Measurements from ENCODE around the gene GRHL3. TPM values are rescaled to one million over a fixed set of nuclear protein-coding genes. Genes with fewer than 3 reads are reported as not detected.

The GRHL3 gene
- polyA plus RNA-seq, 4 donors, result 2.1 to 12.1 (median 4.9) TPM

DNA sequence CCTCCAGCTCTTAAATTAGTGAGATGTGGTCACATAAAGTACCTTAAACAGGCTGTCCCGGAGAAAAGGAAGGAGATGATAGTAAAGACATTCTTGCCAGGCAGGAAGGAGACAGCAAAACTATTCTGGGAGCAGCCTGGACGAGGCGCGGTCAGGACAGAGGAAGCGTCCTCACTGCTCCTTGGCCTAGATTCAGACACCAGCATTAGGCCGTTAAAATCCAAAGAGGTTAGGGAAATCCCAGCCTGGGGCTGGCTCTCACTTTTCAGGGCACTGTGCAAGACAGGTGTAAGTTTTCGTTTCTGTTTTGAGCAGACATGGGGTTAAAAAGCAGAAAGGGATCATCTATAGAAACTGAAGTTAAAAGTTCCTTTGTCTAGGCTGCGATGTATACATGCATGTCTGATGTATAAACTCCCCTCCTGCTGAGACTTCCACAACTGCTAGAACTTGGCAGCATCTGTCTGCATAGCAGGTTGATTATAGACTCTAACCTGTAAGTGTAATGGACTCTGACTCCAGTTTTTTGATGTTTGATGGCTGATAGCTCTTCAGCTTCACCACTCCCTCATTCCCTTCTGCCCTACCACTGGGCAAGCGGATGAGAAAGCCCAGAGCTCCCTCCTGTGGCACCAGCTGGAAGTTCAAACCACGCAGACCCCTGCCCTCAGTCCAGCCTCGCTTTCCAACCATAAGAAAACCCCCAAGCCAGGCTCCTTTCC is 72.9 kb downstream of the GRHL3 start:
- no peak for DNase-seq (ENCODE audit: low read depth in 4 of 4, low spot score in 3 of 4)

DNA sequence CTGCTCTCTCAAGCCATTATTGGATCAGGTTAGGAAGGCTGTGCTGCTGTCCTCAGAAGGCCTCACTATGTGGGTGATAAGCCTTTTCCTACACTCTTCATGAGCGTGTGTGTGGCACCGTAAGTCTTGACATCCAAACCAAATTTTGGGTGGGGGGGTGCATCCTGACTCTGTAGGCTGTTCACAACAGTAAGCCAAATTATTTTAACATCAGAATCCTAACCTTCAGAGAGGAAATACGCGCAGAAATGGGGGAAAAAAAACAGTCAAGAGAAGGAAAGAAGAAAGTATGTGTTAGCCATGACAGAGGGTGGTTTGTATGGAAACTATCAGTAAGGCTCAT is 73.4 kb downstream of the GRHL3 start:
- no peak for DNase-seq (ENCODE audit: low read depth in 4 of 4, low spot score in 3 of 4)

DNA sequence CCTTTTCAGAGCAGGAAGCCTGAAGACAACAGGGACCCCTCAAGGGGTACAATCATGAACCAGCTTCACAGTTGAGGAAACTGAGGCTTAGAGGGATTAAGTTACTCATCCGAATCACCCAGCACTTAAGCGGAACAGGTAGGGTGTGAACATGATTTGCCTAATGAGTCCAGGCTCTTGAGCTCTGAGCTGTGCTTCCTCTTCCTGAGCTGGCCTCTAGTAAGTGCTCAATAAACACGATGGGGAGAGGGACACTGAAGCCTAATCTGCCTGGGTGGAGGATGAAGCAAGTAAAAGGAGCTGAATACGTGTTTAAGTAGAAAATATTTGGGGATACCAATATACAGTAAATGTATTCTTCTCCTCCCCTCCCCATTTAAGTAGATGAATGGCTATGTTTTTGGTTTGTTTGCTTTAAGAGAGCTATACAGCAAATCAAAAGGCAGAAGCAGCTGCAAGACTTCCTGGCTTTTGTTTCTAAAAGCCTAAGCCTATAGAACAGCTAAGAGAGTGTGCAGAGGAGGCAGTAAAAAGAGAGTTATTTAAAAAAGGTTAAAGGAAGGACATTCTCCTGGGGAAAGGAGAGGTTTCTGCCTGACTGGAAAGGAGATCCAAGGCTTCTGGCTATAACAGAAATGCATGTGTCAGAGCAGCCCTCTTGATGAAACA is 74.0 kb downstream of the GRHL3 start:
- DNase-seq (ENCODE audit: low read depth in 4 of 4, low spot score in 3 of 4), result no peak

DNA sequence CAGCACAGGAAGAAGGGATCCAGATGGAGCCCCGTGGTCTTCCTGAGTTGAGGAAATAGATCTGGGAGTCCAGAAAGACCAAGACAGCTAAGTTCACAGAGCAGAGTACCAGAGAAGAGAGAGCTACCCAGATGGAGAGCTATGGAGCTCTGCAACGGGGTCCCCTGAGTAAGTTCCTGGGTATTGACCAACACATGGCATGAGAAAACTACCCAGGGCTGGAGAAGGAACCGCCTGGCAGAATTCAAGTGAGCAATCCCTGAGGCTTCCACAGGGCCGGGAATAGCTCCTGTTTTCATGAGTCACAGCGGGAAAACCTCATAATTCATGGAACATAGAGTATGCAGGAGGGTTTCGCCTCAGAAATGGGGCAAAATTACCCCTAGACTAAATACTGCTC is 74.7 kb downstream of the GRHL3 start:
- no peak for DNase-seq (ENCODE audit: low read depth in 4 of 4, low spot score in 3 of 4)

DNA sequence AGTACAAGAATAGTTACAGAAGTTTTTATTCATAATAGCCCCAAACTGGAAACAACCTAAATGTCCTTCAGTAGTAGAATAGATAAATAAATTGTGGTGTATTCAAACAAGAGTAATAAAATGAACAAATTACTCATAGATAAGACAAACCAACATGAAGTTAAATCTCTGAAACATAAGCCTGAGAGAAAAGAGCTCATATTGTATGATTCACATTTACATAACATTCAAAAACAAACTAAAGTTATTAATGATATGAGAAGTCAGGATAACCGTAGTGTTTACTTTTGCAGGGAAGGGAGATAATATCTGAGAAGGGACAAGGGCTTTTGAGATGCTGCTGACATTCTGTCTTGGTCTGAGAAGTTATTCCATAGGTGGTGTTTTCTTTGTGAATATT is 80.9 kb downstream of the GRHL3 start:
- no peak for DNase-seq (ENCODE audit: low read depth in 4 of 4, low spot score in 3 of 4)

DNA sequence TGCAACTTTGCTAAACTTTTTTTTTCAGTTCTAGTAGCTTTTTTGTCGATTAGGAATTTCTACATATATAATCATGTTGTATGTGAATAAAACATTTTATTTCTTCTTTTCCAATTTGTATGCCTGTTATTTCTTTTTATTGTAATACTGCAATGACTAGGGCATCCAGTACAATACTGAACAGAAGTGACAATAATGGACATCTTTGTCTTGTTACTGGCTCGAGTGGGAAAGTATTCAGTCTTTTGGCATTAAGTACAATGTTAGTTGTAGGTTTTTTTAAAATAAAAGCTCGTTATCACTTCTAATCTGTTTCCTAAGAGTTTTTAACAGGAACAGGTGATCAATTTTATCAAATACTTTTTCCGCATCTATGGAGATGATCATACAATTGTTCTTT is 84.6 kb downstream of the GRHL3 start:
- no peak for DNase-seq (ENCODE audit: low read depth in 4 of 4, low spot score in 3 of 4)

Other genes starting within 250 kb of the GRHL3 start
- 10 to 100 TPM; 21.5 to 27.1 (median 22.8) TPM for gene MYOM3, start 207.2 kb upstream of the GRHL3 start, polyA plus RNA-seq (ENCODE audit: insufficient read length in 4 of 4)
- 1 to 10 TPM; 2.9 to 4.8 (median 3.4) TPM for gene IL22RA1, start 176.2 kb upstream of the GRHL3 start, polyA plus RNA-seq (ENCODE audit: insufficient read length in 4 of 4)
- 1 to 10 TPM; 3.9 to 7.0 (median 5.1) TPM for gene IFNLR1, start 132.1 kb upstream of the GRHL3 start, polyA plus RNA-seq (ENCODE audit: insufficient read length in 4 of 4)
- 10 to 100 TPM; 10.3 to 13.6 (median 12.1) TPM for gene STPG1, start 94.4 kb downstream of the GRHL3 start, polyA plus RNA-seq (ENCODE audit: insufficient read length in 4 of 4)
- gene NIPAL3, start 96.4 kb downstream of the GRHL3 start, polyA plus RNA-seq (ENCODE audit: insufficient read length in 4 of 4), result 10 to 100 TPM; 20.1 to 23.0 (median 21.3) TPM
- 10 to 100 TPM in 3 of 4 donors, 1 to 10 TPM in 1; 7.9 to 12.7 (median 12.2) TPM for gene RCAN3, start 183.5 kb downstream of the GRHL3 start, polyA plus RNA-seq (ENCODE audit: insufficient read length in 4 of 4)
- under 1 TPM; 0.49 to 0.91 (median 0.62) TPM for gene NCMAP, start 236.7 kb downstream of the GRHL3 start, polyA plus RNA-seq (ENCODE audit: insufficient read length in 4 of 4)